Tongue (tissue), 2 donors: ENCODE measurements around the gene CYP27A1. TPM values are rescaled to one million over a fixed set of nuclear protein-coding genes. Genes with fewer than 3 reads are reported as not detected.
"Not testable (repeated sequence)": the region's sequence is repeated elsewhere in the genome, so short reads cannot be mapped to it uniquely, and the experiment has no call there.

Source experiments
- DNase-seq: peaks from one replicate; pipeline ENCODE4 v3.0.0-alpha.2; 2015
- total RNA-seq: library from RNA; depleted of rRNA; stranded (reverse); fragments of >200 nt; gene quantifications from one replicate; pipeline ENCODE4 v1.2.3, GENCODE V29; 2014

The CYP27A1 gene
- total RNA-seq, 1 donor from 2014 or later = 19.8 TPM

DNA sequence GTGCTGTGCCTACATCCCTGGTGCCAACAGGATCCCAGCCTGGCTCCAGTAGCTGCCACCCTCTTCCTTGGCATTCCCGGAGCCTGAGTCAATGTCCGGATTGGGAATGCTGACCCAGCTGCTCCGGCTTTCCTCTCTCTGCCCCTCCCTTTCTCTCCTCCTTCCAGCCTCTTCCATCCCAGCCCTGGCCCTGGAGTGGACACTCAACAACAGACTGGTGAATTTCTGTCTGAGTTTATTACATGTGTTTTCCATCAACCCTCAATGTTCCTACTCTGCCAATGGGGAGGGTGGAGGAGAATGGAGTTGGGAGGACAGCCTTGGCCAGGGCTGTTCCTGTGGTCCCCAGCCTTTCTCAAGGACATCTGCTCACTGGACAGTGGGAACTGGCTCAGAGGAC lies 50.6 kb downstream of the CYP27A1 start:
- DNase-seq = peak; percentile 75

DNA sequence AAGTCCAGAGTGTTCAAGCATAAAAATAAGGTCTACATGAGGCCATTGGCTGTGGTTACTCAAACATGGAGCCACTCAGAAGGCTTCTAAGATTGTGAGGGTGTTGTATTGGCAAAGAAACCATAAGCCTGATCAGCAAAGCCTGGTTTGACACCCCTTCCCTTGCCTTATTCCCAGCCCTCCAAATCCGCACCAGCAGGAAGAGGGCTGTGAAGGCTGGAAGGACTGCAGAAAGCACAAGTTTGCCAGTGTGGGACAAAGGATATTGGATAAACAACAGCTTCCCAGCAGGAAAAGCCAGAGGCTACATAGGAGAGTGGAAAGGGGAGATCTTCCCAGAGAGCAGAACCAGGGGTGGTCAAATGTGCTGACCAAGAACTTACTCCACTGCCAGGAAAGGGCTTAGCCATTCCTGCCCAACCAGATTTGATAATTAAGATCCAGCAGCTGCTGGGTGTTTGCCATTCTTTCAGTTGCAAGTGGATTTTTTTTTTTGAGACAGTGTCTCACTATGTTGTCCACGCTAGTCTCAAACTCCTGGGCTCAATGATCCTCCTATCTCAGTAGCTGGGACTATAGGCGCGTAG lies 51.2 kb downstream of the CYP27A1 start:
- peak; percentile 57 for DNase-seq

DNA sequence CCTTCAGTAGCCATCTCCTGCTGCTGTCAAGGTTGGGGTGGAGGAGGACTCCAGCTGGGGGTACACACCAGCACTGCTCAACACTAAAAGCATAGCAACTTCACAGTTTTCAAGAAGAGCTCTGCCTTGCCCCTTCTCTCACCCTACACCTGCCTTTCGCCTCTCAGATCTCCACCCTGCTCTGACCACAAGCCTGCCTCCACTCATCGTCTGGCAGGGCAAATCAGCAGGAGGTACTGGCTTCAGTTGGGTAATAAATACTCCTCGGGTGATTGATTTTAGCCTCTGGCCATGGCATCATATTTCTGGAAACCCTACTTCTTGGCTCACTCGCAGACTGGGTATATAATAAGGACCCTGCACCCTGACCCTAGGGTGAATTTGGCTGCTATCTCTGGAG lies 52.7 kb downstream of the CYP27A1 start:
- DNase-seq = no peak

DNA sequence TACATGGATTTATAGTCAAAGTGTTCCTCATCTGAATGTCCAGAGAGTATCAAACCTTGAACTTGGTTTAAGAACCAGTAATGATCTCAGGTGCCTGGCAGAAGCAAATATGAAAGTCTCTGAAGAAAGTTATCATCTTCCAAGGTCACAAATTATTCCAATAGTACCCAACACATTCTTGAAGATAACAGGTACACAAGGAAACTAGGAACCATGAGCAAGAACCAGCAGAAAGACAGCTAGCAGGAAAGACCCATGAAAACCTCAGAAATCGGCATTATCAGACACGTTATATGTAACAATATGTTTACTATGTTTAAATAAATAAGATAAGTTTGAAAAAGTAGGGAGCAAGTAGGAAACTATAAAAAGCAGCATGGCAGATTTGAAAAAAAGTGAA lies 55.5 kb downstream of the CYP27A1 start:
- DNase-seq = no peak

DNA sequence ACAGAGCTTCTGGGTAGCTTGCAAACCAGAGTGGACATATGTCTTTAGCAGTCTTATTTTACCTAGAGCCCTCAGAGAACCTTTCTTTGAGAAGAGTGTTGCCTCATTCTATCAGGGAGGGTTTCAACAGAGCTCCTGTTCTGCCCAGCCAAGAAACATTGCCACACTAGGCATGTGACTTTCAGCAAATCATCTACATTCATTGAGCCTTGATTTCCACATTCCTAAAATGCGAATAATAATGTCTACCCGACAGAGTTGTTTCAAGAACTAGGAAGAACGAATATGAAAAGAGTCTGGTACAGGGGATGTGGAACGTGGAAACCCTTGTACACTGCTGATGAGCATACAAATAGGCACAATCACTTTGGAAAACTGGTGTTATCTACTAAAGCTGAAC lies 57.5 kb downstream of the CYP27A1 start:
- no peak for DNase-seq

DNA sequence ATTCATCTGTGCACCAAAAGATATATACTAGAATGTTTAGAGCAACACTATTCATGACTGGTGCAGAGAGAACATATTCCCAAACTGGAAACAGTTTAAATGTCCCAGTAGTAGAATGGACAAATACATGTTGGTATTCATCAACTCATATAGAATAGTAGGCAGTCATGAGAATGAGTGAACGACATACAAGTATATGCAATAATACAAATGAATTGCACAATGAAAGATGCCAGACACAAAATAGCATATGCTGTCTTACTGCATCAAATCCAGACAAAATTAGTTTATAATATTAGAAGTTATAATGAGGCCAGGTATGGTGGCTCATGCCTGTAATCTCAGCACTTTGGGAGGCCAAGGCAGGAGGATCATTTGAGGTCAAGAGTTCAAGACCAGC lies 57.9 kb downstream of the CYP27A1 start:
- no peak for DNase-seq

DNA sequence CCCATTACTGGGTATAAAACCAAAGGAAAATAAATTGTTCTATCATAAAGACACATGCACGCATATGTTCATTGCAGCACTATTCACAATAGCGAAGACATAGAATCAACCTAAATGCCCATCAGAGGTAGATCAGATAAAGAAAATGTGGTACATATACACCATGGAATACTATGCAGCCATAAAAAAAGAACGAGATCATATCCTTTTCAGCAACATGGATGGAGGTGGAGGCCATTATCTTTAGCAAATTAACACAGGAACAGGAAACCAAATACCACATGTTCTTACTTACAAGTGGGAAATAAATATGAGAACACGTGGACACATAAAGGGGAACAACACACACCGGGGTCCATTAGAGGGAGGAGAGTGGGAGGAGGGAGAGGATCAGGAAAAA lies 62.4 kb downstream of the CYP27A1 start:
- DNase-seq = not testable (repeated sequence)

DNA sequence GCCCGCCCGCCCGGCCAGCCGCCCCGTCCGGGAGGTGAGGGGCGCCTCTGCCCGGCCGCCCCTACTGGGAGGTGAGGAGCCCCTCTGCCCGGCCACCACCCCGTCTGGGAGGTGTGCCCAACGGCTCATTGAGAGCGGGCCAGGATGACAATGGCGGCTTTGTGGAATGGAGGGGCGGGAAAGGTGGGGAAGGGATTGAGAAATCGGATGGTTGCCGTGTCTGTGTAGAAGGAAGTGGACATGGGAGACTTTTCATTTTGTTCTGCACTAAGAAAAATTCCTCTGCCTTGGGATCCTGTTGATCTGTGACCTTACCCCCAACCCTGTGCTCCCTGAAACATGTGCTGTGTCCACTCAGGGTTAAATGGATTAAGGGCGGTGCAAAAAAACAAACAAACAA lies 65.0 kb downstream of the CYP27A1 start:
- DNase-seq = not testable (repeated sequence)

DNA sequence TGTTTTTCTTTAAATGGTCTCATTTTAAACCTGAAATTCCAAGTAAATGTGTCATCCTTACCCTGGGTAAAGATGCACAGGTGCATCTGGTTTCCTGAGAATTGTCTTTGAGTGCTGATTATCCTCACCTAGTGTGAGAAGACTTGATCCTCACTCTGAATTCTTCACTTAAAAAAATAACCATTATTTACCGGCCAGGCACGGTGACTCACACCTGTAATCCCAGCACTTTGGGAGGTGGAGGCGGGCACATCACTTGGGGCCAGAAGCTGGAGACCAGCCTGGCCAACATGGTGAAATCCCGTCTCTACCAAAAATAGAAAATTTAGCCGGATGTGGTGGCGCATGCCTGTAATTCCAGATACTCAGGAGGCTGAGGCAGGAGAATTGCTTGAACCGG lies 67.8 kb downstream of the CYP27A1 start:
- no peak for DNase-seq

DNA sequence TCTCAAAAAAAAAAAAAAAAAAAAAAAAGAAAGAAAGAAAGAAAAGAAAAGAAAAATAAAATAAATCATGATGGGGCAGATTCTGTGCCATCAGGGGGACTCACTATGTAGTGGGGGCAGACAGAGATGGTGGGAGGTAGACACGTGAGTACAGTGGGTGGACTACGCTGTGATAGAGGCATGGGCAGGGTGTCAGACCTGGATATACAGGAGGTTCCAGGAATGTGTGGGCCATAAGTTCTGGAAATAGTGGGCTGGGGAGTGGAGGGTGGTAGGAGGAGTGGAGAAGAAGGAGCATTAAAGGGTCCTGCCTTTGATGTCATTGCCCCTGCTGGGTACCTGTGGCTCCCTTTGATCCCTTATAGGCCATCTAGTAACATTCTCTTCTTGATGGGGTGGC lies 68.8 kb downstream of the CYP27A1 start:
- DNase-seq = no peak

DNA sequence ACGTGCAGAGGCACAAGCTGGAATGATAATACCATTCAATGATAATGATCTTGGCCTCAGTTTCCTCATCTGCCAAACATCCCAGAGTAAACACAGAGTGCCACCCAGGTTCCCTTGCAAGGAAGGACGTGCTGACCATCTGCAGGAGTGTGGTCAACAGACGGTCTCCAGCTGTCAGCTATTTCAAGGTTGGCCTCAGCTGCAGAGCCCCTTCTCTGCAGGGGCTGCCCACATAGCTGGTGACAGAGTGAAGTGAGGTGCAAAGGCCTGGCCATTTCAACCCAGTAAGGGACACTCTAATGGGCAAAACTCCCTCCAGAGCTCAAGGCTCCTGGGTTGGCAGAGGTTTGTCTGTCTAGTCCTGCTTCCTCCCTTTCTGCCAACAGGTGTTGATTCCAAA lies 69.3 kb downstream of the CYP27A1 start:
- DNase-seq = no peak

DNA sequence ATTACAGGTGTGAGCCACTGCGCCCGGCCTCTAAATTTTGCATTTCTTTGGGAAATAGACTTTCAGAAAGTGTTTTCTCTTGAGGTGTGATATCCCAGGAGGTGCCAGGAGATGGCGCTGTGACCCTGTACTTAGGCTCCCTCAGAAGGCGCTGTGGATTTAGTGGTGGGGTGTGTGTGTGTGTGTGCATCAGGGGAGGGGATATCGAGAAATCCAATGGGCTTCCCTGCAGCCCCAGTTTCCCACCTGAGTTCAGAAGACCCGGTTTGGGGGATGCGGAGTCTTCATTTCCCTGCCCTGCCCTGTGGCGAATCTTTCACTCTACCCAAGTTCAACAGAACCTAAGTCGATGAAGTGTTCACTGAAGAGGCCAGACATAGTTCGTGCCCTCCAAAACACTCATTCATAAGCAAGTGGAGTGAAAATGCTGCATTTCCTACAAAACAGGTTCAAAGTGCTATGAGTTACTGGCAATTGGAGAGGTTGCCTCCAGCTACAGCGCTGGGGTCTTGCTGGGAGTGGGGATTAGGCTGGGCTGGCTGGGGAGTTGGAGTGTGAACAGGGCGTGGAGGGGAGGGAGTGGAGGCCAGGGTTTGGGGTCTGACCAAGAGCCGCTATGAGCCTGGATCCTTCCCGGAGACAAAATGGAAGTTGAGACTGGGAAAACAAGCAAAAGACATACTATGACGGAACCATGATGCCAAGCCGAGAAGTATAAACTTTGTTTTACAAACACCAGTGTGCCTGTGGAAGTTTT lies 71.1 kb downstream of the CYP27A1 start:
- DNase-seq = peak; percentile 71

DNA sequence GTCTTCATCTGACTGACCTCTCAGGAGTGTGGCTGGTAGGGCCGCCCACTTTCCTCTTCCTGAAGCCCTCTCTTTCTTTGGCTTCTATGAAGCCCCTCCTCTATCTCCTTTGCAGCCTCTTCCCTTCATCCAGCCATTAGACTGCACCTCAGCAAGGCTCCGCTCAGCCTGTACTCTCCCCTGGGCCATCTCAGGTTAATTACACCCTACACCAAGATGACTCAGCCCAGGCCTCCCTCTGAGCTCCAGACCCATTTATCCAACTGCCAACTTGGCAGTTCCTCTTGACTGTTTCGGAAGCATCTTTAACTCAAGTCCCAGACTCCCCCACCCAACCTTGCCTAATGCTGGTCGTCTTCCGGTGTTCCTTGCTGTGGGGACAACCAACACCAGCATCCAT lies 71.8 kb downstream of the CYP27A1 start:
- DNase-seq = no peak

DNA sequence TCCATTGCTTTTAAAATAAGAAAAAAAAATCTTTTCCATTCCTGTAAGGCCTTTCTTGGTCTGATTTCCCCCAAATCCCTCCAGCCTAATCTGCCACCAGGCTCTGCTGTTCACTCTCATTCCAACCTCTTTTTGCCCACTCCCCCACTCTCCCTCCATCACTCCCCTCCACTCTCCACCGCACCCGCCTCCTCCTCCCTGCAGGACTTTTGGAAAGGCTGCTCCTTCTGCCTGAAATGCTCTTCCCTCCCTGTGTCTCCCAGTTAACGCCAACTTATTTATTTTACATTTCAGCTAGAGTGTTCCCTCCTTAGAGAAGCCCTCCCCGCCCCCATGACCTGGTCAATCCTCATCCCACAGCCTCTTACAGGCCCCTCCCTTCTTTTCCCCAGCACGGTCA lies 72.9 kb downstream of the CYP27A1 start:
- no peak for DNase-seq

DNA sequence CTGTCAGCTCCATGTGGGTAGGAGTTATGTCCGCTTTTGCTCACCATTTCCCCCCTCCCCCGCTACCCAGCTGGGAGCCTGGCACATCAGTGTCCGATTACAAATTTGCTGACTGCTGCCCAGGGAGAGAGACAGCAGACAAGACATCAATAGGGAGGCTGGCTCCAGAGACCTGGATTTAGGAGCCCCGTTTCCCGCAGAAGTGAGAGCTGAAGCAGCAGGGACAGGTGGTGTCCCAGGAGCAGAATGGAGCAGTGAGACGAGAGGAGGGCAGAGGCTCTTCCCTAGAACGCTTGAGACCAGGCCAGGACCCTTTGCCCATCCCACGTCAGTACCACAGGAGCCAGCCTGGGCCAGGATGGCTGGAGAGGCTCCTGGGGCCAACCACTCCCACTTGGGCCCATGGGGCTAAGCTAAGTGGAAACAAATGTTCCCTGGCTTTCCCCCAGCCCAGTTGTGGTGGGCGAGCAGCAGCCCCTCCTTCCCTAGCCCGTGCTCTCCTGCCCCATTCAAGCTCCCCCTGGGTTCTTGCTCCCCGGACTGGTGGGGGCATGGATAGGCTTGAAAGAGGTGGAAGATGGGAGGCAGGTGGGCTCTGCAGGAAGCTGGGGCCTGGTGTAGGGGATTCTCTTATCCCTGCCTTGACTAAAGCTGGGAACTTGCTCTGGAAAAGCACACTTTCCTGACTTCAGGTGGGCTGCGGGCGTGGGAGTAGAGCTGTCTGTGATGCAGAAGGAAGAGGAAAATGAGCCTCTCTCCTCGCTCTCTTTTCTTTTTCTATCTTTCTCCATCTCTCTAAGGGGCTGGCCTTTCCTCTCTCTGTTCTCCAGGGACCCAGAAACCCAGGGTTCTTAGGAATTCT lies 73.6 kb downstream of the CYP27A1 start:
- DNase-seq = no peak

DNA sequence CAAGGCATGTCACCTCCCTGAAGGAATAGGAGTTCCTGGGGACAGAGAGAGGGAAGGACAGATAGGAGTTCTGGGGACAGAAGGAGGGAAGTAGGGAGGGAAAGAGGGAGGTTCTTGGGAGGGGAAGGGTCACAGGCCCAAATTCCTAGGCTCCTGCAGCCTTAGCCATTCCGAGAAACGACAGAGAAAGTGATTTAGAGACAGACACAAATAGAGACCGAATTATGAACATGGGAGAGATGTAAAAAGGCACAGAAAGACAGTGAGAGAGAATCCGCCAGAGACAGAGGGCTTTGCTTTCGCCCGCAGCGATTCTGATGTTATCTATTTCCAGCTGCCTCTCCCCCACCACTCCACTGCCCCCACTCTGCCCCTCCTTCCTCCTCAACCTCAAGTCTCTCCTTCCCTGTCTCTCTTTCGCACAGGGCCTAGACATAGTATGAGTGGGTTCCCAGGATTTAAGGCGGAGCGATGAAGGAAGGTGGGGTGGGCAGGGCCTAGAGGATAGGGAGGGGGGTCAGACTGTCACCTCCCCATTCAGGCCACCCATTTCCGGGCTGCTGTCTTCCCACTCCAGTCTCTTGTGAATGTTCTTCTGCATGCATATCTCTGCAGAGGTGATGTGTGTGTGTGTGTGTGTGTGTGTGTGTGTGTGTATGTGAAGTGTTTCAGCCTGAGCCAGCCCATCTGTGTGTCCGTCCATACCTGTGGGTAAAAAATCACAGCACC lies 74.4 kb downstream of the CYP27A1 start:
- DNase-seq = no peak

DNA sequence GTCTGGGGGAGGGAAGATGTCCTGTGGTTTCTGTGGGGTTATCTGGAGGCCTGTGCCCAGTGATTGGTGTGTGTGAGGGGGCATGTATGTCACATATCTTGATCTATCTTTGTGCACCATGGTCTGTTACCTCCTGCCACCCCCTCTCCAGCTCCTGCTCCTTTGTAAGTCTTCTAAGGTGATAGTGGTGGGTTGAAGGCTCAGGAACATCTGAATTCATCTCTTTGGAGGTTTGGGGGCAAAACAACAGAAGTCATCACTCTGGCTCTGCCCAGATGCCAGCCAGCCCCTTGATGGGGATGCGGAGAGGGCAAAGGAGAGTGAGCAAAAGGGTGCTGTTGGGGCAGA lies 74.9 kb downstream of the CYP27A1 start:
- no peak for DNase-seq

DNA sequence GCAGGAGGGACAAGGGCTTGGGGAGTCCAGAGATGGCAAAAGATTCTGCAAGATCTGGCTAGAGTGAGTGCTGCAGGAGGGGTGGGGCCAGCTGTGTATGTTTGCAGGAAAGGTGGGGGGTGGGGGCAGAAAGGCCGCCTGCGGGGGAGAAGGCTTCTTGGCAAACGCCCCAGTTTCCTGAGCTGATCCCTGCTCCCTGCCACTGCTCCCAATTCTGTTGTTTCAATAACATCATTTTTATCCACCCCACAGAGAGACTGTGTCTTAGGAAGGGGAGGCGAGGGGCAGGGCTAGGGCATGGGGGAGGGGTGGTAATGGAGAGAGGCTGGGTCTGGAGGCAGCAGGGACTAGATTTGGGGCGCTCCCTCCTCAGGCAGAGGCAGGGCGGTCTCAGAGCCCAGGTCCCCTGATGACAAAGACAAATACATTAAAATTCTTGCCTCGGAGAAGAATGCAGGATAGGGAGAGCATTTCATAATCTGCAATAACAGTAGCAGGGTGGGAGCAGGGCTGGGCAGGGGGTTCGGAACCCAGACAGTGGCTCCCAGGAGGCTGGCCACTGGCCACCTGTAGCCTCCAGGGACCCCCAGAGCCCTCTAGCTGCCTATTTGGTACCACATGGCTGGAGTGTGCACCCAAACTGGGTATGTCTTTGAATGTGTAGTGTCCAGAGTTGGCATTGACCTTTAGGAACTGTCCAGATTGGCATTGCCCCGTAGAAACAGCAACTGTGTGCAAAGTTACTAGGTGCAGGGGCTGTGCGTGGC lies 75.6 kb downstream of the CYP27A1 start:
- DNase-seq = no peak

DNA sequence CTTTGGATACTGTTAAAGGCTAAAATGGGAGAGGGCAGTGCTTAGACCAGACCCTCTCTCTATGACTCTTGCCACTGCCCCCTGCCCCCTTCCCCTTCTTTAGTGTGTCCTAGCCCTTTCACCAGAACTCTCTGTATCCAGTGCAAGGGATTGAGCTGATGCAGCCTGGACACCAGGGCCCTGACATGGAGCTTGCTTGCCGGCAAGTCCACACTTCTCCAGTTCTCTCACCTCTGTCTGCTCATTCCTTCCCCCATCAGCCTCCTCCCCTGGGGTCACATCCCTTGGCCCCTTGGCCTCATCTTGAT lies 76.1 kb downstream of the CYP27A1 start:
- DNase-seq = no peak

DNA sequence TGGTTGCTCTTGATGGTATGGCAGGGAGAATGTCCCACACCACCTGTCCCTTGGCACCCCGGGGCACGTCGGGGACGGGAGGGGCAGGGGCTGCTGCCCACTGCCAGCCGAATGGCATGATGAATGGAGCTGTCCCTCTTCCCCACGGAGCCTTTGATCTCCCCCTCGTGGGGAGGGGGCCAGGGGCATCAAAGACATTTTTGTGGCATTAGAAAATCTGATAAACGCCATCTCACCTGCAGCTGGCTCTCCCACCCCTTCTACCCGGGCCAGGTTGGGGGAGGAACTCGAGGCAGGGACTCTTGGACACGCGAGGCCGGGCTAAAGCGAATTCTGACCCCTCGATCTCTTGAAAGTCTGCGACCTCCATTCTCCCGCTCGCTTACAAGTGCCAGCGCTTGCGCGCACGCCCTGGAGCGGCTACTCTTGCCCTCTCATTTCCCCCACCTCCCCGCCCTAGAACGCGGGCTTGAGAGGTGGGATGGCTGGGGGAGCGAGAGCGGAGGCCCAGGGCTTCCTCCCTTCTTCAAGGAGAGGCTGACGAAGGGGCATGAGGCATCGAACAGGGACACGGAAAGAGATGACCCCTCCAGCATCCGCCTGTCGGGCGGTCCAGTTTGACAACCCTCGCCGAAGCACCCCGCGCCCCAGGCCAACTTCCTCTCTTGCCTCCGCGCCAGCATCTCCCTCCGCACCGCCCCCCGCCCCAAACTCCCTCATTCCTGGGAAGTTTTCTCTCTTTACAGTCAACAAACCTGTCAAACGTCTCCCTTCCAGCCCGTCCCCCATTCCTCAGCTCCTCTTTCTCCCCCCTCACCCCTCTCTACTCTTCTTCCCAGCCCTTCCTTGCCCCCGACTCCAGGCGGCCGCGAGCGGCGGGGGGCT lies 77.0 kb downstream of the CYP27A1 start:
- no peak for DNase-seq

DNA sequence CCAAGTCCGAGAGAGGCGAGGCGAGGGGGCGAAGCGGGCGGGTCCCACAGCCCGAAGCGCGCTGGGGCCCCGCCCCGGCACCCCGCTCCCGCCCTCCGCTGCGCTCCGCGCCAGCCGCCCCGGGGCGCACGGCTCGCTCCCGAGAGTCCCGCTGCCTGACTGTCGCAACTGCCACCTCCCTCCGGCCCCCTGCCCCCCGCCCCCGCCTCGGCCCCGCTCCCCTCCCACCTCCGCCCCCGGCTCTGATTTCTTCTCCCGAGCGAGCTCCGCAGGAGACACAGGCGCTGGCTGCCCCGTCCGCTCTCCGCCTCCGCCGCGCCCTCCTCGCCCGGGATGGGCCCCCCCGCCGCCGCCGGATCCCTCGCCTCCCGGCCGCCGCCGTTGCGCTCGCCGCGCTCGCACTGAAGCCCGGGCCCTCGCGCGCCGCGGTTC lies 77.6 kb downstream of the CYP27A1 start, which contains the start of gene WNT6:
WNT6 (plus strand) TSS at position 250 of the 432 bp plus-strand sequence. CDS start 233 bp downstream, outside the sequence.
- no peak for DNase-seq
